Fibroblast of villous mesenchyme (primary cell): Measurements from ENCODE around the gene SLC16A6. TPM values are rescaled to one million over a fixed set of nuclear protein-coding genes. Genes with fewer than 3 reads are reported as not detected.

Experiments used
- total RNA-seq: library from RNA; depleted of rRNA; stranded (reverse); fragments of >200 nt; gene quantifications from 2 replicates; pipeline ENCODE4 v1.2.3, GENCODE V29; 2012

Gene SLC16A6
- total RNA-seq, 1 donor = 2.2 TPM

Other genes starting within 250 kb of the SLC16A6 start
- 77.6 and 98.0 TPM in 2 replicates for gene AMZ2, start 43.1 kb downstream of the SLC16A6 start, total RNA-seq
- 4.5 and 5.6 TPM in 2 replicates for gene ARSG, start 368 bp upstream of the SLC16A6 start, total RNA-seq
- 80.7 and 109 TPM in 2 replicates for gene WIPI1, start 166.4 kb upstream of the SLC16A6 start, total RNA-seq
- gene PRKAR1A, start 221.3 kb upstream of the SLC16A6 start, total RNA-seq = 210 and 260 TPM in 2 replicates